K562 (cell line): ENCODE results near the gene ANAPC5. TPM values are rescaled to one million over a fixed set of nuclear protein-coding genes. Genes with fewer than 3 reads are reported as not detected.

Experiments used
- CCAR2 ChIP-seq: fragments of 200-400 bp; formaldehyde crosslinking; IDR thresholded peaks from 2 replicates; pipeline ENCODE4 v1.6.1; 2017; ENCODE audit warnings: mild to moderate bottlenecking, low read depth, low read length
- CHD4 ChIP-seq: fragments of 200-600 bp; sonication (generic); IDR thresholded peaks from 3 replicates; pipeline ENCODE4 v1.6.1; 2012; ENCODE audit warnings: low read depth, mild to moderate bottlenecking, mixed read lengths, low read length, inconsistent platforms; ENCODE audit not compliant: insufficient read depth, insufficient replicate concordance, poor library complexity, severe bottlenecking
- E2F8 ChIP-seq: fragments of 450-650 bp; IDR thresholded peaks from 2 replicates; pipeline ENCODE4 v1.7.1; 2018; ENCODE audit warnings: mild to moderate bottlenecking, low read depth; ENCODE audit not compliant: partially characterized antibody
- GABPB2 ChIP-seq: fragments of 250-450 bp; sonication (Bioruptor Pico); conservative IDR thresholded peaks from 2 replicates; pipeline ENCODE4 v1.5.1; 2021; ENCODE audit warnings: mild to moderate bottlenecking
- HMG20A ChIP-seq: fragments of 450-650 bp; formaldehyde crosslinking; conservative IDR thresholded peaks from 2 replicates; pipeline ENCODE4 v1.4.0; 2020; ENCODE audit warnings: mild to moderate bottlenecking, mixed read lengths
- HSF4 ChIP-seq: fragments of 250-450 bp; sonication (Bioruptor Pico); IDR thresholded peaks from 2 replicates; pipeline ENCODE4 v2.1.2; 2022; ENCODE audit warnings: mild to moderate bottlenecking, moderate library complexity, borderline replicate concordance
- NFYB ChIP-seq: IDR thresholded peaks from 2 replicates; pipeline ENCODE4 v1.6.1; 2011; ENCODE audit warnings: mild to moderate bottlenecking, moderate library complexity; ENCODE audit not compliant: insufficient read length; ENCODE audit errors: extremely low read depth
- RBFOX2 ChIP-seq: fragments of 200-400 bp; formaldehyde crosslinking; IDR thresholded peaks from 2 replicates; pipeline ENCODE4 v1.6.1; 2017; ENCODE audit warnings: low read depth, mild to moderate bottlenecking, low read length, moderate library complexity
- SRSF9 ChIP-seq: fragments of 200-400 bp; formaldehyde crosslinking; IDR thresholded peaks from 2 replicates; pipeline ENCODE4 v1.6.1; 2017; ENCODE audit warnings: low read depth, low read length, borderline replicate concordance
- TBL1XR1 ChIP-seq, 2 experiments: IDR thresholded peaks; 2 replicates each; pipeline ENCODE4 v1.6.1; 2012; ENCODE audit warnings: improper control_type of control experiment in 2 of 2, low read length in 2 of 2, mild to moderate bottlenecking in 1 of 2
- TCF7 ChIP-seq: sonication (generic); IDR thresholded peaks from 2 replicates; pipeline ENCODE4 v1.6.1; 2016; ENCODE audit warnings: antibody characterized with exemption, borderline replicate concordance
- TRIM28 ChIP-seq: fragments of 450-650 bp; IDR thresholded peaks from 2 replicates; pipeline ENCODE4 v1.6.1; 2017
- ZFX ChIP-seq: sonication (generic); formaldehyde crosslinking; IDR thresholded peaks from 2 replicates; pipeline ENCODE4 v1.8.0; 2022; ENCODE audit warnings: mild to moderate bottlenecking, missing genetic modification reagents, moderate library complexity
- ZNF263 ChIP-seq: sonication (generic); formaldehyde crosslinking; IDR thresholded peaks from 2 replicates; pipeline ENCODE4 v1.8.0; 2022; ENCODE audit warnings: mild to moderate bottlenecking, missing genetic modification reagents, borderline replicate concordance
- ZNF586 ChIP-seq: fragments of 450-650 bp; formaldehyde crosslinking; conservative IDR thresholded peaks from 2 replicates; pipeline ENCODE4 v1.4.0; 2020; ENCODE audit warnings: mild to moderate bottlenecking, moderate library complexity
- polyA plus RNA-seq, 8 experiments: library from polyadenylated mRNA; depleted of rRNA in 4 of 8; stranded (reverse) in 5 of 8; unstranded in 3 of 8; fragments of >200 nt; fragmentation: Nextera tagmentation in 2 of 8; fragmentation: Illumina TruSeq in 1 of 8; extraction: Ambion mirVana in 2 of 8; extraction: Trizol in 1 of 8; gene quantifications; 2 replicates each; pipeline versions ENCODE4 v1.2.1 to v1.2.3, GENCODE V29; 2011 to 2014; ENCODE audit warnings: inconsistent platforms in 1 of 8, missing spikeins in 1 of 8
- total RNA-seq, 7 experiments: library from RNA; depleted of rRNA in 6 of 7; stranded (reverse); fragments of >200 nt in 6 of 7; fragmentation: Illumina TruSeq in 2 of 7; extraction: Trizol in 2 of 7; gene quantifications; 2 replicates each; pipeline versions ENCODE4 v1.2.1 to v1.2.3, GENCODE V29; 2011 to 2021; ENCODE audit warnings: low replicate concordance in 1 of 7
- TF ChIP-seq, protein P1 (sequence below): IDR thresholded peaks from 3 replicates; pipeline ENCODE4 v1.6.1; 2011; ENCODE audit warnings: borderline replicate concordance, mild to moderate bottlenecking; ENCODE audit not compliant: insufficient read length, insufficient read depth
- TF ChIP-seq, protein P2 (sequence below): fragments of 450-650 bp; formaldehyde crosslinking; IDR thresholded peaks from 2 replicates; pipeline ENCODE4 v1.4.0; 2020; ENCODE audit warnings: mild to moderate bottlenecking, moderate library complexity
- TF ChIP-seq, protein P3 (sequence below): fragments of 450-650 bp; IDR thresholded peaks from 2 replicates; pipeline ENCODE4 v1.6.1; 2017; ENCODE audit warnings: antibody characterized with exemption

ANAPC5 gene
- total and polyA plus RNA-seq, 9 of the 15 experiments (the other 6 are each of a cell fraction or from before 2014, with no cell fraction given) = 136 to 315 (median 197) TPM

DNA sequence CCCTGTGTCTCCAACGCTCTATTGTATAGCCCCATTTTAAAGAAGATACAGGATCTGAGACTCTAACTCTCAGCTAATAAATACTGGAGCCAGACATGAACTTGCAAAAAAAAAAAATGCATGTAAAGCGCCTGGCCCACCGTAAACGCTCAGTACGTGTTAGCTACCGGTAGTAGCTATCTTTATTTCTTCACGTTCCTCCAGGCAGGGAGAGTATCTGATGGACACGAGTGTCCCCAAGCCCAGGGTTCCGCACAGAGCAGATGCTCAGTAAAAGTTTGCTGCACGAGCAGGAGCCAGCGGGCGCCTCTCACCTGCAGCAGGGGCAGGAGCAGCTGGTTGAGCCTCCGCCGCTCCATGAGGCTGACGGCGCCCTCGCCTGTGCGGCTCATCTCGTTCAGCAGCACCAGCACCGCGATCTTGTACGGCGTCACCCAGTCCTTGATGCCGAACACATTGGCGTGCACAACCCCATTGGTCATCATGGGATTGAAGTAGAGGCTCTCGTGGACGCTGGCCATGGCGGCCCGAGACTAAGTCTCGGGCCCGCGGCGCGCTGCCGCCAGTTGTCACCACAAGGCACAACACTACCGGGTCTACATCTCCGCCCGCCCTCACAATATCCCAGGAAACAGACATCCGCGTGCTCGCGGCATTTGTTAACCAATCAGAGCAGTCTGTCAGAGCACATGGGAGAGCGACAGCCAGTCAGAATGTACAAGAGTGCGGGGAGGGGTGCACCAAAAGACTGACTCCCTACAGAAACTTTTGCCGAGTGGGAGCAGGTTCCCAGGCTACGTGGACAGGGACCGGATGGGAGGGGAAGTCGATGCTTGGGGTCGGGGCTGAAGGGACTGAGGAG lies at the start of gene ANAPC5 (continued):
- peak; percentile 91 for TF ChIP-seq ZFX (CRISPR knock-in tag)
- TF ChIP-seq, protein P1, sequence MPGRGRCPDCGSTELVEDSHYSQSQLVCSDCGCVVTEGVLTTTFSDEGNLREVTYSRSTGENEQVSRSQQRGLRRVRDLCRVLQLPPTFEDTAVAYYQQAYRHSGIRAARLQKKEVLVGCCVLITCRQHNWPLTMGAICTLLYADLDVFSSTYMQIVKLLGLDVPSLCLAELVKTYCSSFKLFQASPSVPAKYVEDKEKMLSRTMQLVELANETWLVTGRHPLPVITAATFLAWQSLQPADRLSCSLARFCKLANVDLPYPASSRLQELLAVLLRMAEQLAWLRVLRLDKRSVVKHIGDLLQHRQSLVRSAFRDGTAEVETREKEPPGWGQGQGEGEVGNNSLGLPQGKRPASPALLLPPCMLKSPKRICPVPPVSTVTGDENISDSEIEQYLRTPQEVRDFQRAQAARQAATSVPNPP = no peak
- no peak for TF ChIP-seq HMG20A (CRISPR knock-in tag)
- TF ChIP-seq CHD4 = no peak
- peak; percentile 93 for TF ChIP-seq E2F8
- no peak for TF ChIP-seq ZNF586 (CRISPR knock-in tag)
- TF ChIP-seq TBL1XR1 (IDR thresholded peaks at IDR 0.05; ENCODE audit: low read length in 2 of 2) = peak; percentile 34 to 55; a peak in 2 of 4 replicates
- TF ChIP-seq NFYB = peak; percentile 96
- TF ChIP-seq SRSF9 = no peak
- TF ChIP-seq, protein P2, sequence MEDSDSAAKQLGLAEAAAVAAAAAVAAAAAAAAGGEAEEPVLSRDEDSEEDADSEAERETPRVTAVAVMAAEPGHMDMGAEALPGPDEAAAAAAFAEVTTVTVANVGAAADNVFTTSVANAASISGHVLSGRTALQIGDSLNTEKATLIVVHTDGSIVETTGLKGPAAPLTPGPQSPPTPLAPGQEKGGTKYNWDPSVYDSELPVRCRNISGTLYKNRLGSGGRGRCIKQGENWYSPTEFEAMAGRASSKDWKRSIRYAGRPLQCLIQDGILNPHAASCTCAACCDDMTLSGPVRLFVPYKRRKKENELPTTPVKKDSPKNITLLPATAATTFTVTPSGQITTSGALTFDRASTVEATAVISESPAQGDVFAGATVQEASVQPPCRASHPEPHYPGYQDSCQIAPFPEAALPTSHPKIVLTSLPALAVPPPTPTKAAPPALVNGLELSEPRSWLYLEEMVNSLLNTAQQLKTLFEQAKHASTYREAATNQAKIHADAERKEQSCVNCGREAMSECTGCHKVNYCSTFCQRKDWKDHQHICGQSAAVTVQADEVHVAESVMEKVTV = no peak
- TF ChIP-seq, protein P3, sequence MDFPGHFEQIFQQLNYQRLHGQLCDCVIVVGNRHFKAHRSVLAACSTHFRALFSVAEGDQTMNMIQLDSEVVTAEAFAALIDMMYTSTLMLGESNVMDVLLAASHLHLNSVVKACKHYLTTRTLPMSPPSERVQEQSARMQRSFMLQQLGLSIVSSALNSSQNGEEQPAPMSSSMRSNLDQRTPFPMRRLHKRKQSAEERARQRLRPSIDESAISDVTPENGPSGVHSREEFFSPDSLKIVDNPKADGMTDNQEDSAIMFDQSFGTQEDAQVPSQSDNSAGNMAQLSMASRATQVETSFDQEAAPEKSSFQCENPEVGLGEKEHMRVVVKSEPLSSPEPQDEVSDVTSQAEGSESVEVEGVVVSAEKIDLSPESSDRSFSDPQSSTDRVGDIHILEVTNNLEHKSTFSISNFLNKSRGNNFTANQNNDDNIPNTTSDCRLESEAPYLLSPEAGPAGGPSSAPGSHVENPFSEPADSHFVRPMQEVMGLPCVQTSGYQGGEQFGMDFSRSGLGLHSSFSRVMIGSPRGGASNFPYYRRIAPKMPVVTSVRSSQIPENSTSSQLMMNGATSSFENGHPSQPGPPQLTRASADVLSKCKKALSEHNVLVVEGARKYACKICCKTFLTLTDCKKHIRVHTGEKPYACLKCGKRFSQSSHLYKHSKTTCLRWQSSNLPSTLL = no peak
- peak; percentile 99 for TF ChIP-seq RBFOX2
- no peak for TF ChIP-seq TRIM28
- TF ChIP-seq TCF7 = no peak
- TF ChIP-seq GABPB2 = no peak
- no peak for TF ChIP-seq HSF4
- TF ChIP-seq CCAR2 = no peak
- TF ChIP-seq ZNF263 = peak; percentile 57; the same call in 1 of the 2 replicates
